ENCODE data around the gene EXD1. TPM values are rescaled to one million over a fixed set of nuclear protein-coding genes. Genes with fewer than 3 reads are reported as not detected.

The EXD1 gene
- total RNA-seq, 4 donors from 2014 or later: not detected

GRCh38 chr15:41161336-41161735, 69.2 kb downstream of the EXD1 start:
- Histone ChIP-seq H3K4me3 (no peak overlapping the region), H3K9me3 (no peaks in the 10 kb centered on the region), H3K27ac (peak overlapping the region in 3 of 4 donors; percentile 26 to 57 (median 26)), H3K4me1 (peaks cover 0 to 8% (median 0%) of the 10 kb centered on the region in 3 donors), H3K27me3 (no peaks in the 10 kb centered on the region), H3K36me3 (no peaks in the 10 kb centered on the region)
- no peak for DNase-seq
- intact Hi-C loops (cut with DNase I): no loop called here
- WGBS, 2 donors: 39 to 47% methylated on average over 6 of the region's 6 CpGs
- TF ChIP-seq POLR2A (IDR thresholded peaks at IDR 0.05) (no peak), CTCF (IDR thresholded peaks at IDR 0.05) (no peak)

- Histone ChIP-seq H3K4me3 (no peak overlapping the region), H3K27me3 (no peaks in the 10 kb centered on the region), H3K27ac (peak overlapping the region in 3 of 4 donors; percentile 2 to 77 (median 57)), H3K9me3 (no peaks in the 10 kb centered on the region), H3K4me1 (peaks cover 0 to 8% (median 0%) of the 10 kb centered on the region in 3 donors), H3K36me3 (no peaks in the 10 kb centered on the region)
- TF ChIP-seq CTCF (IDR thresholded peaks at IDR 0.05) (no peak), POLR2A (IDR thresholded peaks at IDR 0.05) (no peak)
- intact Hi-C loops (cut with DNase I): no loop called here
- WGBS, 2 donors: 56 to 60% methylated on average over 15 of the region's 15 CpGs
- DNase-seq: no peak
These were observed 69.8 kb downstream of the EXD1 start for GRCh38 chr15:41160639-41161315.

- 67 to 69% methylated on average over 2 of the region's 2 CpGs for WGBS, 2 donors
- Histone ChIP-seq H3K27ac (no peak overlapping the region), H3K9me3 (no peaks in the 10 kb centered on the region), H3K4me1 (no peaks in the 10 kb centered on the region), H3K4me3 (no peak overlapping the region), H3K36me3 (no peaks in the 10 kb centered on the region), H3K27me3 (peaks cover 0 to 3% (median 0%) of the 10 kb centered on the region in 4 donors)
- intact Hi-C loops (cut with DNase I): no loop called here
- no peak for DNase-seq
- TF ChIP-seq CTCF (IDR thresholded peaks at IDR 0.05) (no peak), POLR2A (IDR thresholded peaks at IDR 0.05) (no peak)
These were observed 76.1 kb downstream of the EXD1 start for GRCh38 chr15:41154412-41154811.

GRCh38 chr15:41153733-41154132, 76.8 kb downstream of the EXD1 start:
- peaks cover 0 to 3% (median 0%) of the 10 kb centered on the region in 4 donors for H3K27me3 ChIP-seq
- WGBS, 2 donors: 89 to 94% methylated on average over 3 to 4 of the region's 5 CpGs
- no peak overlapping the region for H3K4me3 ChIP-seq
- no peak for DNase-seq
- no peaks in the 10 kb centered on the region for H3K36me3 ChIP-seq
- H3K4me1 ChIP-seq: peaks cover 0 to 3% (median 0%) of the 10 kb centered on the region in 3 donors
- no peak overlapping the region for H3K27ac ChIP-seq
- TF ChIP-seq CTCF (IDR thresholded peaks at IDR 0.05) (no peak), POLR2A (IDR thresholded peaks at IDR 0.05) (no peak)
- H3K9me3 ChIP-seq: no peaks in the 10 kb centered on the region
- intact Hi-C loops (cut with DNase I): no loop called here

- 94 to 97% methylated on average over 5 to 6 of the region's 37 CpGs for WGBS, 2 donors
- no peaks in the 10 kb centered on the region for H3K9me3 ChIP-seq
- no peak overlapping the region for H3K4me3 ChIP-seq
- peaks cover 0 to 3% (median 0%) of the 10 kb centered on the region in 4 donors for H3K27me3 ChIP-seq
- no peak for DNase-seq
- no peak for TF ChIP-seq CTCF (IDR thresholded peaks at IDR 0.05)
- no peak for TF ChIP-seq POLR2A (IDR thresholded peaks at IDR 0.05)
- no peaks in the 10 kb centered on the region for H3K36me3 ChIP-seq
- no peak overlapping the region for H3K27ac ChIP-seq
- peaks cover 0 to 3% (median 0%) of the 10 kb centered on the region in 3 donors for H3K4me1 ChIP-seq
- intact Hi-C loops (cut with DNase I): no loop called here
These were observed 79.0 kb downstream of the EXD1 start for GRCh38 chr15:41151451-41152005.

All from esophagus squamous epithelium (tissue), 5 donors.